ENCODE measurements around the gene DIP2C. TPM values are rescaled to one million over a fixed set of nuclear protein-coding genes. Genes with fewer than 3 reads are reported as not detected.

Gene DIP2C
- total RNA-seq, 1 donor from 2014 or later = 10.1 TPM

GRCh38 chr10:508726-509125 is 180.7 kb downstream of the DIP2C start:
- Mint-ChIP-seq H3K9me3 (no peaks in the 10 kb centered on the region), H3K36me3 (peaks cover 15% of the 10 kb centered on the region), H3K4me1 (peaks cover 45% of the 10 kb centered on the region), H3K27me3 (ENCODE audit: insufficient read depth, low read depth) (peaks cover 7% of the 10 kb centered on the region), H3K4me3 (no peak overlapping the region), H3K27ac (peak overlapping the region; percentile 37)
- H3K9ac ChIP-seq = no peak overlapping the region
- H3K4me2 ChIP-seq = no peak overlapping the region
- H3K27ac ChIP-seq = no peak overlapping the region
- H3K4me1 ChIP-seq = peaks cover 3% of the 10 kb centered on the region
- peaks cover 14% of the 10 kb centered on the region for H3F3A ChIP-seq (ENCODE audit: low read depth)
- peaks cover 27% of the 10 kb centered on the region for H4K20me1 ChIP-seq (ENCODE audit: low read depth)
- peaks cover 14% of the 10 kb centered on the region for H3K79me2 ChIP-seq (ENCODE audit: low read depth)
- no peaks in the 10 kb centered on the region for H3K9me3 ChIP-seq (ENCODE audit: low read depth)
- no peak overlapping the region for H2AFZ ChIP-seq (replicated peaks)
- DNase-seq (ENCODE audit: low spot score) = no peak
- H3K4me3 ChIP-seq = no peak overlapping the region
- no peaks in the 10 kb centered on the region for H3K36me3 ChIP-seq
- H3K27me3 ChIP-seq = no peaks in the 10 kb centered on the region
- TF ChIP-seq EZH2phosphoT487 (IDR thresholded peaks at IDR 0.05) (no peak), CTCF (IDR thresholded peaks at IDR 0.05) (no peak), EZH2 (IDR thresholded peaks at IDR 0.05) (no peak)

- DNase-seq (ENCODE audit: low spot score) = no peak
- H3K9ac ChIP-seq = no peak overlapping the region
- H3K4me1 Mint-ChIP-seq = peaks cover 45% of the 10 kb centered on the region
- H3K4me3 ChIP-seq = no peak overlapping the region
- peaks cover 14% of the 10 kb centered on the region for H3F3A ChIP-seq (ENCODE audit: low read depth)
- peaks cover 3% of the 10 kb centered on the region for H3K4me1 ChIP-seq
- peaks cover 18% of the 10 kb centered on the region for H3K36me3 Mint-ChIP-seq
- H3K27me3 Mint-ChIP-seq (ENCODE audit: insufficient read depth, low read depth) = peaks cover 9% of the 10 kb centered on the region
- H2AFZ ChIP-seq (replicated peaks) = no peak overlapping the region
- TF ChIP-seq CTCF (IDR thresholded peaks at IDR 0.05) (no peak), EZH2phosphoT487 (IDR thresholded peaks at IDR 0.05) (no peak), EZH2 (IDR thresholded peaks at IDR 0.05) (no peak)
- H3K79me2 ChIP-seq (ENCODE audit: low read depth) = peaks cover 21% of the 10 kb centered on the region
- no peaks in the 10 kb centered on the region for H3K9me3 Mint-ChIP-seq
- no peak overlapping the region for H3K4me3 Mint-ChIP-seq
- no peaks in the 10 kb centered on the region for H3K27me3 ChIP-seq
- H3K9me3 ChIP-seq (ENCODE audit: low read depth) = no peaks in the 10 kb centered on the region
- H3K27ac Mint-ChIP-seq = peak overlapping the region; percentile 37
- H3K36me3 ChIP-seq = no peaks in the 10 kb centered on the region
- H3K27ac ChIP-seq = no peak overlapping the region
- H3K4me2 ChIP-seq = no peak overlapping the region
- peaks cover 35% of the 10 kb centered on the region for H4K20me1 ChIP-seq (ENCODE audit: low read depth)
Measured at GRCh38 chr10:507908-508444, 181.5 kb downstream of the DIP2C start.

- H3K36me3 Mint-ChIP-seq = peaks cover 24% of the 10 kb centered on the region
- Histone ChIP-seq H2AFZ (replicated peaks) (no peak overlapping the region), H3K4me1 (peaks cover 3% of the 10 kb centered on the region), H4K20me1 (ENCODE audit: low read depth) (peaks cover 39% of the 10 kb centered on the region), H3K27ac (no peak overlapping the region), H3K36me3 (no peaks in the 10 kb centered on the region), H3K4me2 (no peak overlapping the region), H3K79me2 (ENCODE audit: low read depth) (peaks cover 25% of the 10 kb centered on the region), H3K9ac (no peak overlapping the region), H3K4me3 (no peak overlapping the region), H3K27me3 (no peaks in the 10 kb centered on the region), H3K9me3 (ENCODE audit: low read depth) (no peaks in the 10 kb centered on the region), H3F3A (ENCODE audit: low read depth) (peaks cover 14% of the 10 kb centered on the region)
- peaks cover 10% of the 10 kb centered on the region for H3K27me3 Mint-ChIP-seq (ENCODE audit: insufficient read depth, low read depth)
- H3K27ac Mint-ChIP-seq = peak overlapping the region; percentile 42
- H3K9me3 Mint-ChIP-seq = no peaks in the 10 kb centered on the region
- H3K4me1 Mint-ChIP-seq = peaks cover 45% of the 10 kb centered on the region
- TF ChIP-seq CTCF (IDR thresholded peaks at IDR 0.05) = no peak
- no peak for DNase-seq (ENCODE audit: low spot score)
- H3K4me3 Mint-ChIP-seq = no peak overlapping the region
Measured at GRCh38 chr10:507355-507699, 182.1 kb downstream of the DIP2C start.

Data from neural progenitor cell (in vitro differentiated cells).